Left kidney (tissue), 2 donors: ENCODE results near the gene SLC51A. TPM values are rescaled to one million over a fixed set of nuclear protein-coding genes. Genes with fewer than 3 reads are reported as not detected.

Experiments
- DNase-seq: peaks from one replicate; pipeline ENCODE4 v3.0.0-alpha.2; 2013
- polyA plus RNA-seq: library from polyadenylated mRNA; unstranded; fragments of 120-200 nt; gene quantifications from one replicate; pipeline ENCODE4 v1.2.1, GENCODE V29; 2013; ENCODE audit not compliant: insufficient read length

Gene SLC51A
- polyA plus RNA-seq, 1 donor = 18.0 TPM

DNA sequence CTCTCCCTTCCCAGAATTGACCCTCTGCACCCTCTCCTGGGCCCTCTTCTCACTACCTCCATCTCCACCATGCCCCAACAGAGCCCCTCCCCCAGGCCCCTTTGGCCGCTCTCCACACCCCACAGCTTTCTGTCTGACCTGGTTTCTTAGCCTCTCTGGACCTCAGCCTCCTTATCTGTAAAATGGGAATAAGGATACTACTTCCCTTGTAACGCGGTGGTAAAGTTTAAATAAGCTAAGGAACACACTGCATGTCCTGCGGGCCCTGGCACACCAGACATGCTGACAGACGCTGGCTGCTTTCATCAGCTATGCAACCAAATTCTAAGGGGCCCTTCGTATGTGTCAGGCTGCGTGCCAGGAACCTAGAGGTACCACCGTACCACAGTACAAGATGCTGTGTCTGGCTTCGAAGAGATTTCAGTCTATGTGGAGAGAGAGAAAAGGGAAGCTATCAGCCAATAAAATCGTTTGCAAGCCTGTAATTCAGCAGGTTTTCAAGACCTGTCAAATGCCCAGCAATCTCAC, 777 bp upstream of the SLC51A start:
- DNase-seq = no peak

DNA sequence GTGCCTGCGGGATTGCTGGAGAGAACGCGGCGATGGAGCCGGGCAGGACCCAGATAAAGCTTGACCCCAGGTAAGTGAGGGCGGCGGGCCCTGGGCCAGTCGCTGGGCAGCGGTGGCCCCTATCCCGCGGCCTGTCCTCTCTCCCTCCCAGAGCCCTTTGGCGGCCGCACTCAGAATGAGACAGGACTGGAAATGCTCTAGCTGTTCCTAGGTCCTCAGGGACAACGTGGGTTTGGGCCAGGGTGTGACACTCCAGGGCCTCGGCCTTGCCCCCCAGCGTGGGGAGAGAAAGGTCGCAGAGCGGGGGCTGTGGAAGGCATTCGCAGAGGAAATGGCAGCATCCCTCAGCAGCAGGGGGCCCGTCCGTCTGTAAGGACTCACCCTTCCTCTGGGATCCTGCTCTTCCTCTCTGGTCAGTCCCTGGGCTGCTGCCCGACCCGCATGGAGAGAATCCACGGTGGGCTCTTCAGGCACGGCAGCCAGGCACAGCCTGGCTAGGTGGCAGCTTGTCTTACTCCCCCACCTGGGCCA, 412 bp downstream of the SLC51A start:
- no peak for DNase-seq

DNA sequence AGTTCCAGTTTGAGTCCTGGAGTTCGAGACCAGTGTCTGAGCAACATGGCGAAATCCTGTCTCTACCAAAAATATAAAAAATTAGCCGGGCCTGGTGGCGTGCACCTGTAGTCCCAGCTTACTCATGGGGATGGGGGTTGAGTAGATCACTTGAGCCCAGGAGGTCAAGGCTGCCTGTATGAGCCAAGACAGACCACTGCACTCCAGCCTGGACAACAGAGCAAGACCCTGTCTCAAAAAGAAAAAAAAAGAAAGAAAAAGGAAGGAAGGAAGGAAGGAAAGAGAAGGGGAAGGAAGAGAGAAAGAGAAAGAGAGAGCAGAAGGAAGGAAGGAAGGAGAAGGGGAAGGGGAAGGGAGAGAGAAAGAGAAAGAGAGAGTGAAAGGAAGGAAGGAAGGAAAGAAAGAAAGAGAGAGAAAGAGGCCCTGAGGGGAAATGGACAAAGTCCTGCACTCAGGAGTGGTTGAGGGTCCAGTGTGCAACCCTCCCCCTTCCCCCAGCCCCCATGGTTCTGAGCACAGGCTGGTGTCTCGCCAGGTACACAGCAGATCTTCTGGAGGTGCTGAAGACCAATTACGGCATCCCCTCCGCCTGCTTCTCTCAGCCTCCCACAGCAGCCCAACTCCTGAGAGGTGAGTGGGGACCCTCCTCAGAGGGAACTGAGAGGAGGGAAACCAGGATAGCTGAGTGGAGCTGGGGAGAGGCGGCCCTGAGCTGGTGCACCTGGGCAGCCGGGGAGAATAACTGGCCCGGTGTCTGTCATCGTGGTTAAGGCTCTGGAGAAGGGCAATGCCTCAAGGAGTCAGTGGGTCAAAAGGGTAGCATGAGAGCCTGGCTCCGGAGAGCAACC, 1.2 kb downstream of the SLC51A start:
- no peak for DNase-seq

DNA sequence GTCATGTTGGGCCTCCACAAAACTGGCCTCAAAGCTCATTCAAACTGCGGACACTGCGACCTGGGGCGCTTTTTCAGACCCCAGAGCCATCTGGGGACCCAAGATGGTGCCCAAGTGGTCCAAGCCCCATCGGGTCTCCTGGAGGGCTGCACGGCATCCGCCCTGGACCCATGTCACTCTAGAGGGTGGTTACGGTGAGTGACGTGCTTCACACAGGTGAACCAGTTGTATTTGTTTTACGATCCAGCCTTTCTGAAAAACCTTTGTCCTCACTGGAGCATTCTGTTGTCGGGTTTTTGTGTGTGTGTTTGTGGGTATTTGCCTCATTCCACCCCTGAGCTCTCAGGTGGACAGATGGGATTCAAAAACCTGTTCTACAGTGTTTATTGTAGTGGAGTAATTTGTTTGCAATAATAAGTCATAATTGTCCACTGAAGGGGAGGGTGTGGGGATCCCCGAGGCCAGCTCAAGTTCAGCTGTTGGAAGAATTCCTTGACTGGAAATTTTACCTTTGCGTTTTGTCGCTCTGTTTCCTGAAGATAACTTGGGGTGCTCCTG, 1.9 kb downstream of the SLC51A start:
- DNase-seq = no peak

DNA sequence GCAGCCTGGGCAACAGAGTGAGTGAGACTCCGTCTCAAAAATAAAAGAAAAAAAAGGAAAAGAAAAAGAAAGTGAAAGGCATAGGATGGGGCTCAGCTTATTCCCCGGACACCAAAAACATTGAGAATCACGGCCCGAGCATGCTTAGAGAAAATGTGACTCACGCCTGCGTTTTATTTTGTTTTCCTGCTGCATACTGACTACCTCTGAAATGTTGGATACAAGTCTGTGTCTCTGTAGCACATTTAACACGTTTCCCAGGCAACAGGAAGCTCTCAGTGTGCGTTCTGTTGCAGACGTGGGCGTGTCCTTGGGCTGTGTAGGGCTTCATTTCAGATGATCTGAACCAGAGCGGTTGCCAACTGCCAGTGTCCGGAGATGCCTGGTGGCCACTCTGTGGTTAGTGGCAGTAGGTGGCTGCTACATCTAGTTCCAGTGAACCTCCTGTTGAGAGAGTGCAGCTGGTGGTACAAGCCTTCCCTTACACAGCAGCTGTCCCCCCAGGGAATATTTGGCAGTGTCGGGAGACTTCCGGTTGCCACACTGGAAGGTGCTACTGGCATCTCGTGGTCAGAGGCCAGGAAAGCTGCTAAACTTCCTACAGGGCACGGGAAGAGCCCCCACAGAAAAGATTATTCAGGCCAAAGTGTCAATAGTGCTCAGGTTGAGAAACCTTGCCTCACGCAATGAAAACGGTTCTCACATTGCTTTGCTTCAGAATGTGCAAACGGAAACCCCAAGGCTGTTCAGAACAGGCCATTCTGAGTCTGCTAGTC, 3.0 kb downstream of the SLC51A start:
- DNase-seq = peak; percentile 63

DNA sequence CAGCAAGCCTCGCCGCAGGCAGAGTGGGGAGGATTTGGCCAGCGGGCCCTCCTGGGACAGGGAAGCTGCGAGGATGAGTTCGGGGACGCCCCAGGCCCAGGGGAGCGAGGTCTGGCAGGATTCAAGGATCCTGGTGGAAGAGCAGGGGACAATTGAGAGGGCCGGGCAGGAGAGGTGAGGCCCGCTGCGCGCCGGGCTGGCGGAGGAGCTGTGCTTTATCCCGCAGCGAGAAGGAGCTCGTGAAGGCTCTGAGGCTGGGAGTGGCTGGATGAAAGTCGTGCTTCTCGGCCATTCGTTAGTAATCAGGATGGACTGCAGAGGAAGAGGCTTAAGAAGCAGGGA, 3.6 kb downstream of the SLC51A start:
- DNase-seq = no peak

DNA sequence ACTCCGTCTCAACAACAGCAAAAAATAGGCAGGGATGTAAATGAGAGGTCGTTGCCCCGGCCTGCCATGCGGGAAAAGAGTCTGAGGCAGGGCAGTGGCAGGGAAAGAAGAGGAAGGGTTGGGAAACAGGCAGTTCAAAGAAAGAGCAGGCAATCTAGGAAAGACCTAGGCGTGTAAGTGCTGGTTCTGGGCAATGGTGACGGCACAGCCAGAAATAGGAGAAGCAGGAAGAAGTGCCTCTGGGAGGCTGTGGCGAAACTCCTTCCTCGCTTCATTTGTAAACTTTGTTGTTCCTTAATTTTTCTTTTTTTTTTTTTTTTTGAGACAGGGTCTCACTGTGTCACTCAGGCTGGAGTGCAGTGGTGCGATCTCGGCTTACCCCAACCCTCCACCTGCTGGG, 4.3 kb downstream of the SLC51A start:
- no peak for DNase-seq

DNA sequence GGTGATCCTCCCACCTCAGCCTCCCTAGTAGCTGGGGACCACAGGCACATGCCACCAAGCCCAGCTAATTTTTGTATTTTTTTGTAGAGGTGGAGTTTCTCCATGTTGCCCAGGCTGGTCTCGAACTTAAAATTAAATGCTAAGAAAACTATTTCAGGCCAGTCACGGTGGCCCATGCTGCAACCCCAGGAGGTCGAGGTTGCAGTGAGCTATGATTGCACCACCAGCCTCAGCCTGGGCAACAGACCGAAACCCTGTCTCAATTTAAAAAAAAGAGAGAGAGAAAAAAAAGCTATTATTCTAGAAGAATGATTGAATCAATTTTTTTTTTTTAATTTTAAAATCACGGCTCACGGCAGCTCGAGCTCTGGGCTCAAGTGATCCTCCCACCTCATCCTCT, 4.7 kb downstream of the SLC51A start:
- DNase-seq = no peak

DNA sequence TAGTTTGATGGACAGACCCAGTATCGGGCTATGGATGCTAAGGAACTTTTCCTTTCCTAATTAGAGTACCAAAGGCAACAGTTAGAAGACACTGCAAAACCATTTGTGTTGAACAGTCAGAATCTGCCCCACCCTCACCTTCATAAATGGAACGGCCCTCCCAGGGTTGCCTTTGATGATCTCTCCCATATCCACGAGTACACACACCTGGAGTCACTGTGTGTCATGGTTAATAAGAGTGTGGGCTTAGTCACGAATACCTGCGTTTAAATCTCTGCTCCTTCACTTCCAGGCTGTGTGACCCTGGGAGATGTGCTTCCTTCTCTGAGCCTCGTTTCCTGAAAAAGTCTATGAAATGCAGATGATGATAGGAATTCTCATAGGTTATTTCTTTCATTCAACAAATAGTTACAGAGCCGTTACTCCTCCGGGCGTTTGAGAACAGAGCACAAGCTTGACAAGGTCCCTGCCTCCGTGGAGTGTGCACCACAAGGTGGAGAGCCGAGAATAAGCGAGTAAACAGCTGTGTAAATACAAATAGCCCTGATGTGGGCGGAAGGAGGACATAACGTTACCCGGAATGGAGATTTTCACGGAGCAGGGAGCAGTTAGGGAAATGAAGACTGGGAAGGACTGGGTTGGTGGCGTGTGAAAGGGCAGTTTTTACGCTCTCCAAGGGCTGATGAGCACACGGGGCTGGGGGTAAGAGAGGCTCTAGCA, 6.7 kb downstream of the SLC51A start:
- DNase-seq = no peak

DNA sequence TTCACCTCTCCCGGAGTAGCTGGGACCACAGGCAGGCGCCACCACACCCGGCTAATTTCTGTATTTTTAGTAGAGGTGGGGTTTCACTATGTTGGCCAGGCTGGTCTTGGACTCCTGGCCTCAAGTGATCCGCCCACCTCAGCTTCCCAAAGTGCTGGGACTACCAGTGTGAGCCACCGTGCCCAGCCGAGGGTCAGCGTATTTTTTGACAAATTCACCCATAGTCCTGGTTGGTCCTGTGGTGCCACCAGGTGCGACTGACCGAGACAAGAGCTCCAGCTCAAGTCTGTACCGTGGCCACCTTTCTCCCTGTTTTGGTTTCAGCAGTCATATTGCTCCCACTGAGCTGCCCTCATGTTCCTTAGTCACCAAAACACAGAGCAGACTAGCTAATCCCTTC, 8.8 kb downstream of the SLC51A start:
- DNase-seq = no peak

DNA sequence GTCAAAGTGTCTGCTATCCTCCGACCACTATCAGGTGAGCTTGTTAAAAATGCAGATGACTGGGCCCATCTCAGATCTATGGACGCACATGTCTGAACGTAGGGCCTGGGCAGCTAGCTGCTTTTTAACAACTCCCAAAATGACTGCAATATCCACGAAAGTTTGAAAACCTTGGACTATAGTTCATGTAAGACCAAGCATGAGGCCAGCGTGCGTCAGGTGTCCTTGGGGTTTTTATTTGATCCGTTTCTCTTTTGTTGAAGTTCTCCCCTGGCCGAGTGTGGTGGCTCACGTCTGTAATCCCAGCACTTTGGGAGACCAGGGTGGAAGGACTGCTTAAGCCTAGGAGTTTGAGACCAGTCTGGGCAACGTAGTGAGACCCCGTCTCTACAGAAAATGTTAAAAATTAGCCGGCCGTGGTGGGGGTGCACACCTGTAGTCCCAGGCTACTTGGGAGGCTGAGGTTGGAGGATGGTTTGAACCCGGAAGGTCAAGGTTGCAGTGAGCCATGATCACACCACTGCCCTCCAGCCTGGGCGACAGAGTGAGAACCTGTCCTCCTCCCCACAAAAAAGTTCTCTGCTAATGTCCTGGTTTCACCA, 9.5 kb downstream of the SLC51A start:
- no peak for DNase-seq

DNA sequence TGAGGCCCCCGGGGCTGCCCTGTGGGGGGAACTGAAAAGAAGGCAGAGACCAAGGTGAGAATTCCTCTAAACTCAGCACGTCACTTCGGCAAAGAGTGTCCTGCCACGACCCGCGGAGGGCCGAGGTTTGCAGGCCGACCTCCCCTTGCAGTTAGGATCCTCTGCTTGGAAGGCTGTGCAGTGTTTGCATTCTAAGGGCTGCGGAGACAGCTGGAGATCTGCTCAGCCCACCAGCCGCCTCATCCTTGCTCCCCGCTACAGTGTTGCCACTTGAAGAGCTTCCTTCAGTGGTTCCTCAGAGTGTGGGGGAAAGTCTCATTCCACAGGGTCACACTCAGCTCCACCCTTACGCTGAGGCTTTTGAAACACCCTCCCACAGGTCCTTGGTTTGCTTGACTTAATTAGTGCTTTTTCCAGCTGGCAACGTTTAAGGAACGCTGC, 10.8 kb downstream of the SLC51A start:
- DNase-seq = no peak

DNA sequence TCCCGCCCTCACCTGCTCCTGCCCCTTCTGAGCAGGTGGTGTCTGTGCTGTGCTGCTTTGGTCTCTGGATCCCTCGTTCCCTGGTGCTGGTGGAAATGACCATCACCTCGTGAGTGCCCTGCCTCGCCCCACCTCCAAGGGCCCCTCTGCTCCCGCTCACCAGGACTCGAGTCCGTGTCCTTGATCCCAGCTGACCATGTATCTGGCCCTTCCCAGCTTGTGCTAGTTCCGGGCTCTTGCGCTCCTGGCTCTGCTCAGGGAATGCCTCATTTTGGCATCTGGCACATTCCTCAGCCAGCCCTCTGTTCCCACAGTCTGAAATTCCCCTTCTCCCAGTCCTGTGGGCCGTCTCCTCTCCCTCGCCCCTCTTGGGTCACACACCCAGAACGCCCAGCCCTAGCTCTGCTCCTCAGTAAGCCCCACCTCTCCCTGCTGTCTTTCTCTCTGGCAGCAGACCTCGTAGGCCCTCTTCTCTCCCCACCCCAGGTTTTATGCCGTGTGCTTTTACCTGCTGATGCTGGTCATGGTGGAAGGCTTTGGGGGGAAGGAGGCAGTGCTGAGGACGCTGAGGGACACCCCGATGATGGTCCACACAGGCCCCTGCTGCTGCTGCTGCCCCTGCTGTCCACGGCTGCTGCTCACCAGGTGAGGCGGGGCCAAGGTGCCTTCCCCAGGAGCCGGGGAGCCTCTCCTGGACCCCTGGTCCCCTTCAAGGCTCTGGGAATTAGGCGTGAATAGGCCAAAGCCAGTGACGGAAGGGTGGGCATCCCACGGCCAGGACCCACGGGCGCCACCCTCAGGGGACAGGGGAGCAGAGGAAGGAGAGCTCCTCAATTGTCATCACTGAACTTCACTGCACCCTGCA, 11.5 kb downstream of the SLC51A start:
- no peak for DNase-seq

DNA sequence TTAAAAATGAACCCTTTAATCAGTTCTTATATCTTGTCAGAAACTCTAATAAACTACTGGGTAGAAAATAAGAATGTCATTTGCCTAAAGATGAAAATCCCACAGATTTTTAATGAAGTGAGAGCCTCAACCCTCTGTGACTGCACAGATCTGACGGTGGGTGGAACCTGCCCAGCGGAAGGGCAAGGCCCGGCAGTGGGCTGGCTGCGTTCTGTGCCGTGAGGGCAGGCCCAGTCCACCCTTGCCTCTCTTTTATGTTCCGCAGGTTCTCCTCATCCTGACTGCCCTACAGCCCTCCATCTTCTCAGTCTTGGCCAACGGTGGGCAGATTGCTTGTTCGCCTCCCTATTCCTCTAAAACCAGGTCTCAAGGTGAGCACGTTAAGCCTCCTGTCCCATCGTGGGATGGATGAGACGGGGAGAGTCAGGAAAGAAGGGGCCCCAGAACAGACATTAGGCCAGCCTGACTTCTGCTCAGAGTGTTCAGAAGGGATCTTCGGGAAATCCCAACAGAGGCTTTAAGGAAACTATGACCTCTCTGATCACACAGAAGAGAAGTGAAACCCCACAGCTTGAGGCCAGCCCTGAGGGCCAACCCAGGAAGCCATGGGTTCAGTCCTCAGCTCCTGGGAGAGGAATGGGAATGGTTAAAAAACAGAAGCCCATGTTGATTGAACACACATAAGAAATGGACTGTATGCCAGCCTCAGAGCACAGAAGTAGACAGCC, 16.0 kb downstream of the SLC51A start:
- no peak for DNase-seq

DNA sequence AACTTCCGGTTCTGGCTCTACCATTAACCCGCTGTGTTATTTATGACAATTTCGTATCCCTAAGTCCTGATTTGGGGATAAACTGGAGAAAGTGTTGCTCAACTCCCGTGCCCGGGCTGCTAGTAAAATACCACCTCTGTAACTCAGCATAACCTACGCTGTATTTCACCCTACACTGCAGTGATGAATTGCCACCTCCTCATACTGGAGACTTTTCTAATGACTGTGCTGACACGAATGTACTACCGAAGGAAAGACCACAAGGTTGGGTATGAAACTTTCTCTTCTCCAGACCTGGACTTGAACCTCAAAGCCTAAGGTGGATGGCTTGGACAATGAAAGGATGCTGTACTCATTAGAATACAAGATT, 16.5 kb downstream of the SLC51A start:
- no peak for DNase-seq

DNA sequence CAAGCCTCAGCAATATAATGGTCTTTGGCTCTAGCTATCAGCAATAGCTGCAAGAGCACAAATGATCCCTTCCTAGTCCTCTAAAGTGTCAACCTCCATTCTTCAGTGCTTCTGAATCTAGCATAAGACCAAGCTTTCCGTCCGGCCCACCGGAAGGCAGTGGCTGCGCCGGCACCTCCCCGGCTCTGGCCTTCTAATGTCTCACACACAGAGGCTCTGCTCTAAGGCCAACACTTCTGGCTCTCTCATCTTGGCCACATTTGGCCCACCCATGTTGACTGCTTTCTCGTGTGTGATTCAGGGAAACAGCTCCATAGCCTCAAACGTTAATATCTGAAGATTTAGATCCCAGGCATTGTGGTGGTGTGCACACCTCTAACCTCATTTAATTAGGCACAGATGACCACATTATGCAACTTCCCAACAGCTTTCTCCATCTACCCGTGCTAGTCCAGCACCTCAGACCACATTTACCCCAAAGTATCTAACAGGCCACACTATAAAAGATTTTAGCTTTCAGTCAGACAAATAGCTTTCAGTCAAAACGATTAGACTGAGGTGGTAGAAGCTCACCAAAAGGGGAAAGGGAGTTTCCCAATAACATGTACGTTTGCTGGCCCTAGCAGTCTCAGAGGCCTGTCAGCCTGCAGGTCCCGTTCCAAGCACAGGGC, 19.3 kb downstream of the SLC51A start:
- no peak for DNase-seq

DNA sequence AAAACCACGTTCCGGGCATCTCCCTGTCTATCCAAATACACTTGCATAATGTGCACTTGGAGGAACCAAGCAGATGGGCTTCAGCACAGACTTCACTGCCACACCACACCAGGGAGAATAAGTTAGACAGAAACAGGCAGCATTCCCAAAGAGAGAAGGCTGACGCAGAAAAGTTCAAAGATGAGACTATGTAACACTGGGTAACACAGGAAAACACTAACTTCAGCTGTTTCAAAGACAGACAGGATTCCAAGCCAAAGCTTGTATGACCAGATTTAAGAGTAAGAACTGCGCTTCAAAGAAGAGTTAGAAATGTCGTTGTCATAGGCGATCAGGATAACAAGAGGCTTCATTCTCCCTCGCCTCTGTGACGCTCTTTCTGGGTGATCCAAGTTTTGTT, 19.9 kb downstream of the SLC51A start:
- DNase-seq = no peak

DNA sequence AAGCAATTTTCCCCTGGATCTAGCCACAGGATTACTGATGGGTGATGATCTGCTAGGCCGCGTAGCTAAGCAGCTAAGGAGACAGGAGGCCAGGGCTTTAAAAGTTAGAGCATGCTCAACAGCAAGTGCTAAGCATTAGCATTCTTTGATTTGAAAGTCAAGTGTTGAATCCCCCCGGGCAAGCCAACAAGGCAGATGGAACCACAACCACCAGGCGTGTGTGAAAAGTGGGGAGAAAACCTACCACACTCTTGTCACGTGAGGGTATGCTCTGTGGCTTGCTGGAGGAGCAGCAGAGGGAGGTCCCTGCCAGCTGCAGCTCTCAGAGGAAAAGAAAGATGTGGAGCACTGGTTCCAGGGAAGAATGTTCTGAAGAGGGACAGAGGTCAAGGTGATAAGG, 20.9 kb downstream of the SLC51A start:
- no peak for DNase-seq
